RWPE1 (cell line): Measurements from ENCODE around the gene KIF7.
A peak's percentile ranks its signal among the peaks of the same experiment; 100 is the strongest.

ENCODE experiments used
- CTCF ChIA-PET: fragments of 350-600 bp; sonication (Branson Sonifier 250); formaldehyde crosslinking; extraction: SDS; loops from one replicate; lab custom pipeline; 2021; lab: Yijun Ruan, JAX
- POLR2A ChIA-PET: fragments of 400-600 bp; formaldehyde crosslinking; extraction: SDS; loops from one replicate; lab custom pipeline; 2020; ENCODE audit warnings: antibody characterized with exemption; ENCODE audit not compliant: low non-redundant PET; lab: Yijun Ruan, JAX
- DNase-seq: peaks from one replicate; pipeline ENCODE4 v3.0.0; 2012; ENCODE audit warnings: low spot score
- H3K27ac ChIP-seq: fragments of 450-650 bp; 2 replicates; pipeline ENCODE4 v1.5.1; 2017
- TF ChIP-seq, protein P1 (sequence below): fragments of 450-650 bp; conservative IDR thresholded peaks from 2 replicates; pipeline ENCODE4 v1.5.1; 2017; ENCODE audit warnings: low read depth, mild to moderate bottlenecking

The KIF7 gene

DNA sequence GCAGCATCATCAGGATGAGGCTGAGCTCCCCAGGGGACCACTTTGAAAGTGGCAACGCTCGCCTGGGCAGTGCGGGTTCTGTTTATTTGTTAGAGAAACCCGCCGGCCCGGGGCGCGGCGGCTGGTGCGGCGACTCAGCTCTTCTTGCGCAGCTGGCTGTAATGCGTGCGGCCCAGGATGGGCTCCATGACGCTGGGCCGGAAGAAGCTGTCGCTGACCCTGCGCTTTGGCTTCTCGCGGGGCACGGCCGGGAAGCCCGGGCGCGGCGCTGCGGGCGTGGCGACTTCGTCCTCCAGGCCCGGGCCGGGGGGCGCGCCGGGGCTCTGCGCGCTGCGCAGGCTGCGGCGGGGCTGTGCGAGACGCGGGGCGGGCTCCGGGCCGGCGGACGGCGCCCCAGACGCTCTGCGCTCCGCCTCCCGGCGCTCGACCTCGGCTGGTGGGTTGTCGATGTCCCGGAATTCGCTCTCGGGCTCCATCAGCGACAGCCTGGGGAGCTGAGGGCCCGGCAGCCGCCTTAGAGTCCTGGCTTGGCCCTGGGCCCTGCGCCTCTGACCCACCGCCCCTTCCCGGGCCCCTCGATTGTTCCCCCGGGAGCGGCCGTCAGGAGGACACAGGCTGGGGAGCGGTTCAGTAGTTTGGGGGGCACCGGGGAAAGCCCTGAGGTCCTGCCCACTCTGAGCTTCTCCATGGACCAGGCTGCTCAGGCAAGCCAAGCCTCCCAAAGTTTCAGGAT lies 10.3 kb upstream of the KIF7 start:
- ChIA-PET CTCF (interaction anchor here (0.6 to 0.7 kb wide), 2 partner anchors 11 to 1312 kb away, joined by 3 read pairs; no protein-coding TSS in a partner anchor), POLR2A (no interaction called here)
- DNase-seq = peak; percentile 24
- H3K27ac ChIP-seq = peak overlapping the region; percentile 62
- TF ChIP-seq, protein P1, sequence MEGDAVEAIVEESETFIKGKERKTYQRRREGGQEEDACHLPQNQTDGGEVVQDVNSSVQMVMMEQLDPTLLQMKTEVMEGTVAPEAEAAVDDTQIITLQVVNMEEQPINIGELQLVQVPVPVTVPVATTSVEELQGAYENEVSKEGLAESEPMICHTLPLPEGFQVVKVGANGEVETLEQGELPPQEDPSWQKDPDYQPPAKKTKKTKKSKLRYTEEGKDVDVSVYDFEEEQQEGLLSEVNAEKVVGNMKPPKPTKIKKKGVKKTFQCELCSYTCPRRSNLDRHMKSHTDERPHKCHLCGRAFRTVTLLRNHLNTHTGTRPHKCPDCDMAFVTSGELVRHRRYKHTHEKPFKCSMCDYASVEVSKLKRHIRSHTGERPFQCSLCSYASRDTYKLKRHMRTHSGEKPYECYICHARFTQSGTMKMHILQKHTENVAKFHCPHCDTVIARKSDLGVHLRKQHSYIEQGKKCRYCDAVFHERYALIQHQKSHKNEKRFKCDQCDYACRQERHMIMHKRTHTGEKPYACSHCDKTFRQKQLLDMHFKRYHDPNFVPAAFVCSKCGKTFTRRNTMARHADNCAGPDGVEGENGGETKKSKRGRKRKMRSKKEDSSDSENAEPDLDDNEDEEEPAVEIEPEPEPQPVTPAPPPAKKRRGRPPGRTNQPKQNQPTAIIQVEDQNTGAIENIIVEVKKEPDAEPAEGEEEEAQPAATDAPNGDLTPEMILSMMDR = no peak

DNA sequence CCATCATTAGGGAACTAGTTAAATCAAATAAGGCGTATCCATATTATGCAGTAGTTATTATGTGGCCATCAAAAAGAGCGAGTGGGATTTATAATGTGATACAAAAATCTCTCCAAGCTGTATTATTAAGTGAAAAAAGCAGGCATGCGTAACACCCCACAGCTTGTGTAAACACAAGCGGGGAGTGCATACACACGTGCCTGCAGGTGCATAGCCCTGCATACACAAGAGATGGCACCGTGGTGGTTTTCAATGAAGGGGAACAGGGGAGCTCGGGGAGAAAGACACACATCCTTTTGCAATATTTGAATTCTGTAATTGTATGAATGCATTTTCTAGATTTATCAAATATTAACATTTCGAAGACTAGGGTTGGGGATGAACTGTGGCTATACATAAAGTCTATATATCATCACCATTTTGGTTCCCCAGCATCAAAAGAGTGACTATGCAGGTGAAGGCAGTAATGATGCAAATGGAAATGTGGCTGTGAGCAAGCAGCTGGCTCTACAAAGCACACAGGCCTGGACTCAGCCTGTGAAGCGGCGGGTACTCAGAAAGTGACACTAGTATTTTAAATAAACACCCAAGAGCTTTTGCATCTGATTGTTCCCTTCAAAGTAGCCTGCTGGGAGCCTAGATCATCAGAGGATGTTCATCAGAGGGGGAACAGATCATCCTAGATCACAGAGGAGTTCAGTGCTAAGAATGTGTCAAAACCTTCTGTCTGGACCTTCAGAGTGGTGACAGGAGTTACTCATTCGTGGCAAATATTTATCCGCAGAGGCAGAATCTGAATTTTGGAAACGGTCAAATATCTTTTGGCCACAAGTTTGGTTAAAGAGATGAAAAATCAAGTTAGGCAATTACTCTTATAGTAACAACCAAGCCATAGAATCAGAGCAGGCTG lies 9.4 kb upstream of the KIF7 start:
- H3K27ac ChIP-seq = no peak overlapping the region
- DNase-seq = no peak
- CTCF ChIA-PET = interaction anchor here (0.7 kb wide), 2 partner anchors 10 to 47 kb away, joined by 3 read pairs; no protein-coding TSS in a partner anchor
- TF ChIP-seq, protein P1 = no peak
- POLR2A ChIA-PET = no interaction called here

DNA sequence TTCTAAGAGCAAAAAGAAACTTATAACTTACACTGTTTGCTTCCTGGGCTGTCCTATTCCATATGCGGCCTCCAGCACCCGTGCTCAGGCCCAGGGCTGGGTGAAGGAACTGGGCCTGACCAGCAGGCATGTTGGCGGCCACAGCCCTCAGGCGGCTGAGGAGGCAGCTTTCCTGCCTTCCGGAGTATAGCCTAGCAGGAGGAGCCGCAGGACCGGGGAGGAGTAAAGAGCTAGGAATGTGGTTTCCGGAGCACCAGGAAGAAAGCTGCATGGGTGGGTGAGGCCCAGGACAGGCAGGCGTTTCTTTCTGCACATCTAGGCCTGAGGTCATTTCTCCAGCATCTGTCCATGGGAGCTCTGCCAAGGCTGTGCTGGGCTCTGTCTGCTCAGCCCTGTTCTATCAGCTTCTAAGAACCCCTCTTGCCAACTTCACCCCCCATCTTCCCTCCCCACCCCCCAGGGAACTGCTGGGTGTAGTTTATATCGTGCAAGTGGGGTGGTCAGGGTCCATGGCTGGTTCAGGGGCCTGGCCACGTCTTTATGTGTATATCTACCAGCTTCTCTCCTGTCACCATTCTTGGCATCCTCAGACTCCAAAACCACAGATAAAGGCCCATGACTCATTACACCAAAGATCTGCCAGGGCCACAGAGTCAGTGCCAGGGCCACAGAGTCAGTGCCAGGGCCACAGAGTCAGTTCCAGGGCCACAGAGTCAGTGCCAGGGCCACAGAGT lies 7.8 kb upstream of the KIF7 start:
- ChIA-PET CTCF (interaction anchor here (0.6 to 1.1 kb wide), 5 partner anchors 15 to 216 kb away, joined by 3 to 5 read pairs (median 4); no protein-coding TSS in a partner anchor), POLR2A (no interaction called here)
- peak overlapping the region; percentile 93 for H3K27ac ChIP-seq
- TF ChIP-seq, protein P1 = no peak
- peak; percentile 91 for DNase-seq

DNA sequence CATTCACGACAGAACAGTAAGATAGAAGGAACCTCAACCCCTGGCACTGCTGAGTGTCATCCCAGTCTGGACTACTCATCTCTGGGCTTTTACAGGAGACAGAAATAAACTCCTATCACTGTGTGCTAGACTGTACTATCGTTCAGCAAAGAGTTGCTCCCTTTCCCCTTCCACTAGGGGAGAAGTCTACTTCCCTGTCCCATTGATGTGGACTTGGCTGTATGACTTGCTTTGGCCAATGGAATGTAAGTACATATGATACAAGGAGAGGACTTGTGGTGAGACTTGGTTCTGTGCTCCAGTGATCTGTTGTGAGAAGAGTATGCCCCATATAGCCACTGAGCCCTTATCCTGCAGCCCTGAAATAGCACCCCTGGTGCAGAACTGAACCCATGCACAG lies 5.3 kb upstream of the KIF7 start:
- DNase-seq = no peak
- no peak overlapping the region for H3K27ac ChIP-seq
- ChIA-PET CTCF (interaction anchor here (0.6 kb wide), 1 partner anchor 834 kb away, joined by 4 read pairs; no protein-coding TSS in a partner anchor), POLR2A (no interaction called here)
- TF ChIP-seq, protein P1 = no peak

DNA sequence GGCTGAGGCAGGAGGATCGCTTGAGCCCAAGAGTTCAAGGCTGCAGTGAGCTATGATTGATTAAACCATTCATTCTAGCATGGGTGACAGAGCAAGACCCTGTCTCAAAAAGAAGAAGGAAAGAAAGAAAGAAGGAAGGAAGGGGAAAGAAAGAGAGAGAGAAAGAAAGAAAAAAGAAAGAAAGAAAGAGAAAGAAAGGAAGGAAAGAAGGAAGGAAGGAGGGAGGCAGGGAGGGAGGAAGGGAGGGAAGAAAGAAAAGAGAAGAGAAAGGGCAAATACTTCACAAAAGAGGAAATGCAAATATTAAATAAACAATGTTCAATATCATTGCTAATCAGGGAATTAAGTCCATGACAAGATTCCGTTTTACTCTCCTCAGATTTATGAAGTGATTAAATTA lies 4.0 kb upstream of the KIF7 start:
- ChIA-PET CTCF (no interaction called here), POLR2A (no interaction called here)
- no peak overlapping the region for H3K27ac ChIP-seq
- TF ChIP-seq, protein P1 = no peak
- no peak for DNase-seq
